Measurements from ENCODE around the gene ODAD4. TPM values are rescaled to one million over a fixed set of nuclear protein-coding genes. Genes with fewer than 3 reads are reported as not detected.

ODAD4 gene
- total and polyA plus RNA-seq, 4 donors = 0.07 to 1.0 (median 0.23) TPM

- WGBS = 89% methylated on average over 7 of the region's 7 CpGs
- DNase-seq (ENCODE audit: low spot score) = no peak
- no peak overlapping the region for H3K27ac ChIP-seq (ENCODE audit: low read depth in 1 of 2, low read length in 2 of 2)
- TF ChIP-seq FOXA2 (IDR thresholded peaks at IDR 0.05) (no peak), EGR1 (IDR thresholded peaks at IDR 0.05; ENCODE audit: low read depth in 2 of 2) (no peak), RXRA (IDR thresholded peaks at IDR 0.05) (no peak), JUND (IDR thresholded peaks at IDR 0.05) (no peak), RAD21 (IDR thresholded peaks at IDR 0.05) (no peak), HNF4A (conservative IDR thresholded peaks at IDR 0.05) (no peak), TAF1 (conservative IDR thresholded peaks at IDR 0.05) (no peak), SP1 (IDR thresholded peaks at IDR 0.05) (no peak), REST (IDR thresholded peaks at IDR 0.05) (no peak), CTCF (IDR thresholded peaks at IDR 0.05; ENCODE audit: low read depth, low read length, missing input control) (no peak), GABPA (IDR thresholded peaks at IDR 0.05 in 1 of 2, conservative IDR thresholded peaks at IDR 0.05 in 1 of 2) (no peak), ATF3 (IDR thresholded peaks at IDR 0.05) (no peak), ZBTB33 (IDR thresholded peaks at IDR 0.05) (no peak), HNF4G (IDR thresholded peaks at IDR 0.05) (no peak), NR2F2 (IDR thresholded peaks at IDR 0.05) (no peak), YY1 (IDR thresholded peaks at IDR 0.05) (no peak), FOXA1 (IDR thresholded peaks at IDR 0.05) (no peak), MAX (IDR thresholded peaks at IDR 0.05) (no peak)
- H3K4me1 ChIP-seq (ENCODE audit: control insufficient read depth in 4 of 4, insufficient read depth in 4 of 4, low read length in 3 of 4) = peaks cover 5 to 12% (median 7%) of the 10 kb centered on the region in 4 donors
- H3K36me3 ChIP-seq (ENCODE audit: control insufficient read depth in 4 of 4, insufficient read depth in 3 of 4, low read depth in 1 of 4, low read length in 3 of 4) = peaks cover 3 to 22% (median 12%) of the 10 kb centered on the region in 4 donors
- H3K9ac ChIP-seq (ENCODE audit: low read depth in 1 of 2, low read length in 2 of 2) = no peak overlapping the region
- no peak overlapping the region for H3K4me3 ChIP-seq (ENCODE audit: low read depth in 1 of 3, low read length in 3 of 3)
- no peaks in the 10 kb centered on the region for H3K27me3 ChIP-seq (ENCODE audit: control insufficient read depth in 4 of 4, insufficient read depth in 4 of 4, low read length in 3 of 4)
- H3K9me3 ChIP-seq (ENCODE audit: control insufficient read depth in 4 of 4, low read length in 3 of 4) = no peaks in the 10 kb centered on the region
Measured at GRCh38 chr17:42002175-42002791, 71.9 kb downstream of the ODAD4 start.

Data from liver (tissue), 9 donors.